ENCODE results near the gene SORT1.

- TF ChIP-seq CTCF (IDR thresholded peaks at IDR 0.05; ENCODE audit: low read depth, low read length, missing input control) (no peak), REST (IDR thresholded peaks at IDR 0.05) (no peak), RAD21 (IDR thresholded peaks at IDR 0.05) (no peak), YY1 (IDR thresholded peaks at IDR 0.05) (no peak), TAF1 (conservative IDR thresholded peaks at IDR 0.05) (no peak), FOXA1 (IDR thresholded peaks at IDR 0.05) (no peak), MAX (IDR thresholded peaks at IDR 0.05) (no peak), EGR1 (IDR thresholded peaks at IDR 0.05; ENCODE audit: low read depth in 2 of 2) (no peak), ZBTB33 (IDR thresholded peaks at IDR 0.05) (no peak), ATF3 (IDR thresholded peaks at IDR 0.05) (no peak), NR2F2 (IDR thresholded peaks at IDR 0.05) (no peak), HNF4G (IDR thresholded peaks at IDR 0.05) (no peak), RXRA (IDR thresholded peaks at IDR 0.05) (no peak), JUND (IDR thresholded peaks at IDR 0.05) (no peak)
Measured at GRCh38 chr1:109265016-109265415, 132.7 kb downstream of the SORT1 start.

Data from liver (tissue), 3 donors.